Glomerular endothelial cell (primary cell): Measurements from ENCODE around the gene GEMIN2. TPM values are rescaled to one million over a fixed set of nuclear protein-coding genes. Genes with fewer than 3 reads are reported as not detected.
"Not testable (repeated sequence)": the region's sequence is repeated elsewhere in the genome, so short reads cannot be mapped to it uniquely, and the experiment has no call there.

Source experiments
- DNase-seq: peaks from one replicate; pipeline ENCODE4 v3.0.0-alpha.2; 2011; ENCODE audit warnings: low read depth, low spot score; ENCODE audit errors: extremely low read depth
- total RNA-seq: library from RNA; depleted of rRNA; stranded (reverse); fragments of >200 nt; gene quantifications from 2 replicates; pipeline ENCODE4 v1.2.3, GENCODE V29; 2015

Gene GEMIN2
- total RNA-seq, 1 donor from 2014 or later: 24.3 TPM

DNA sequence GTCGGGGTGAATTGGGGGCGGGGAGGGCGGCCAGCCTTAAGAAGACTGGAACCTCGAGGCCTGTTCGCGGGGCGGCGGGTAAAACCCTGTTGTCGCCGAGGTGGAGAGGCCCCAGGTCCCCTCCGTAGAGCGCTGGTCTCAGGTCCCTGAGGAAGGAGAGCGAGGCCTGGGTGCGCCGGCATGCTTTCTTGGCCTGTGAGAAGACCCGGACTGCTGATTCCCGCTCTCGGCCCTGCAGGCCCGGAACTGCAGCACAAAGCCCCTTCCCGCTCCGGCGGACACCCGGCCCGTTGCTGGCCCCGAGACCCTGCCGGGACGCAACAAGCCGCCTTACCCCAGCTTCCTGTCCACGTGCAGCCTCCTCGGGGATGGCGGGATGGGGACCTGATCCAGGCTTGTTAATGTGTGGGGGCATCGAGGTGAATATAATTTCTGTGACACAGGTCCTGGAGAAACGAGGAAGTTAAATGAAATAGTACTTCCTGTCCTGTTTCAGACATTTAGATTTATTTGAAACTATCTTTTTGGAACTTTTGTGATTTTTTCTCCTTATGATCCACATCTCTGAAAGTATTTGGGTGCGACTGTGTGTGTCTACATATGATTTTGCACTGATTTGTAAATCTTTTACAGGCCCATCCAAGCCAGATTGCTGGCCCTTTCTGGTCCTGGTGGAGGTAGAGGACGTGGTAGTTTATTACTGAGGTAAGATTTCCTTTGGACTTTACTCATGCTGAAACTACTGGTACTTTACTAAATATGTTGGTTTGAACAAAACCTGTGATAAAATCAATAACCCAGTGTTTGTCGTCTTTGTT, 61.5 kb downstream of the GEMIN2 start:
- no peak for DNase-seq

DNA sequence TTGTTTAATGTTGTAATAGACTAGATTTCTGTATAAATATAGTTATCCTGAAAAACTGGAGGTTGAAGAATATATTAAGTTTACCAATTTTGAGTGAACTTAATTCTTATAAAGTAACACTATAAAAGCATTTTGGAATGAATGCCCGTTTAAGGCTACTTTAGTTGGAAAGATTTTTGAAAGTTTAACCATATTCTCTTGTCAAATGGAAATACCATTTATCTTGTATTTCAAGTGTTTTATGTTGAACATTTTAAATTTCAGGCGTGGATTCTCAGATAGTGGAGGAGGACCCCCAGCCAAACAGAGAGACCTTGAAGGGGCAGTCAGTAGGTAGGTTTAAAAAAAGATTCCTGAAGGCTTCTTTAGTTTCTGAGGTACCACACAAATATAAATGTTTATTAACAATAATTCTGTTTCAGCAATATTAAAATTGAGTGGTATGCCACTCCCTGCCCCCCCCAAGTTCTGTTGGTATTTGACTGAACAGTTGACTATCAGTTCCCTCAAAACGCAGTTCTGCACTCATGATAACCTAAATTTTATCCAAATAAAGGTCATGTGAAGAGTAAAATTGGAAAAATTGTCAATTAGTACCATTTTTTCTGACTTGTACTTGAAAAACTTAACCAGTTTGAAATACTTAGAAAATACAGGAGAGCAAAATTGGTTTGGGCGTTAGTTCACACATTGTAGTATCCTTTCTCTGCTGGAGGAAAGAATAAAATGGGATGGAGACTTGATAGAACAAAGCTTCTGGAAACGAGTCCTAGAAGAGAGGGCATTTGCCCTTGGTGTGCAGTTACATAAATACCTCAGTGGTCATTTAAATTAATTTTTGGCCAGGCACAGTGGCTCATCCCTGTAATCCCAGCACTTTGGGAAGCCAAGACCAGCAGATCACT, 62.4 kb downstream of the GEMIN2 start:
- no peak for DNase-seq

GRCh38 chr14:39177168-39177545, 63.0 kb downstream of the GEMIN2 start:
- no peak for DNase-seq

- DNase-seq: no peak
These were observed 64.9 kb downstream of the GEMIN2 start for GRCh38 chr14:39179042-39179441.

GRCh38 chr14:39180553-39180952, 66.4 kb downstream of the GEMIN2 start:
- no peak for DNase-seq

GRCh38 chr14:39181026-39181692, 67.0 kb downstream of the GEMIN2 start:
- no peak for DNase-seq

DNA sequence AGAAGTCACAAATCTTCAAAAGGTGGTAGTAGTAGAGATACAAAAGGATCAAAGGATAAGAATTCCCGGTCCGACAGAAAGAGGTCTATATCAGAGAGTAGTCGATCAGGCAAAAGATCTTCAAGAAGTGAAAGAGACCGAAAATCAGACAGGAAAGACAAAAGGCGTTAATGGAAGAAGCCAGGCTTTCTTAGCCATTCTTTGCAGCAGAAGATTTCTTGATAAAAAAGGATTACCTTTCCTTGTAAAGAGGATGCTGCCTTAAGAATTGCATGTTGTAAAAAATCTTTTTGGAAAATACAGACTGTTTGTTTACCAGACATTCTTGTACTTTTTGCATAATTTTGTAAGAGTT, 67.5 kb downstream of the GEMIN2 start:
- no peak for DNase-seq

- DNase-seq: no peak
These were observed 68.9 kb downstream of the GEMIN2 start for GRCh38 chr14:39182770-39183684.

GRCh38 chr14:39183685-39184003, 69.5 kb downstream of the GEMIN2 start:
- not testable (repeated sequence) for DNase-seq

GRCh38 chr14:39184628-39185255, 70.6 kb downstream of the GEMIN2 start:
- no peak for DNase-seq

DNA sequence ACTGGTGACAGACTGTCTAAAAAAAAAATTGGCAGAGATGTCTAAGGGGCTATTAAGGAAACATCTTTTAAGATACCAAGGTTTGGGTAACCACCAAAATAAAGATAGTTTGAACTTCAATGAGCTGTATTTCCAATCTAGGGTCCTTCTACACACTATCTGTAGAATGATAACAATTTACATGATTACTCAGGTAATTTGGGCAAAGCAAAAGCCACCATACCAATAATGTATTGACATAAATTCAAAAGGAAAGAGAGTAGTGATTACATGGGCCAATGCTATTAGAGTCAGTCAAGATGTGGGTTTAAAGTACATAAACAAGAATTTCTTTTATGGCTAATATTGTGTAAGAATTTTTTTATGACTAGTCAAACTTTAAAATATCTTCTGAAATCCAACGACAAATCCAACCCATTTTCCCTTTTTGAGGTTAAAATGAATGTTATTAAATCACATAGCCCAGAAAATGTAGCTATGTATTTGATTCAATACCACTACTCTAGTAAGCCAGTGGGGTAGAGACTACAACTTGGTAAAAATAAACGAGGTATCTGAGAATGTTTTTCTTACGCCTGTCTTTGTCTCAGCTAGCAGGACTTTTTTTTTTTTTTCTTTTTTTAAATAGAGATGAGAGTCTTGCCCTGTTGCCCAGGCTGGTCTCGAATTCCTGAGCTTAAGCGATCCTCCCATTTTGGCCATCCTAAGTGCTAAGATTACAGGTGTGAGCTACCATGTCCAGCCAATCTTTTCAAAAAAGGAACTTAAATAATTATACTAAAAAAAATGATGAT, 71.3 kb downstream of the GEMIN2 start:
- no peak for DNase-seq

Other genes with a start within 250 kb of the GEMIN2 start
- 144 and 154 TPM in 2 replicates for gene SEC23A, start 11.1 kb upstream of the GEMIN2 start, total RNA-seq
- gene TRAPPC6B, start 56.0 kb downstream of the GEMIN2 start, total RNA-seq: 18.2 and 28.1 TPM in 2 replicates
- gene PNN, start 60.9 kb downstream of the GEMIN2 start, total RNA-seq: 17.0 and 28.9 TPM in 2 replicates
- gene MIA2, start 119.6 kb downstream of the GEMIN2 start, total RNA-seq: 10.5 and 10.8 TPM in 2 replicates